ENCODE measurements around the gene ARGLU1. TPM values are rescaled to one million over a fixed set of nuclear protein-coding genes. Genes with fewer than 3 reads are reported as not detected.

The ARGLU1 gene
- total RNA-seq, 1 experiment from 2014 or later = 15.2 TPM

DNA sequence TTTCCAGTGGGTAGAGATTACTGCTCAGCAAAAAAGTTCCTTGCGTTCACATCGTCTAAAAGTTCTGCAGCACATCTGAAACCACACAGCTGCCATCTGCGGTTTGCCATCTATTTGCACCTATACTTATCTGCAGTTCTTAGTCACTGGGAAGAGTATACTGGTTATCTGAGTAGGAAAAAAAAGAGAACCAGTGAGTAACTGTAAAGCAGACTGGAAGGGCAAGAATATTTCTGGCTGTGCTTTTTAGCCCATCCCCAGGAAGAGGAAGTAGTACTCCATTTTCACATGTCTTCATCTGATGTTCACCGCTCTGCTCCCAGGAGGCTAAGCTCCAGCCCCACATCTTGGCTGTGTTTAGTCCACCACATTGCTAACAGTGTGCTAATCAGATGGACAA, 68.0 kb downstream of the ARGLU1 start:
- peak; percentile 59 for DNase-seq (ENCODE audit: low read depth)

- peak; percentile 32 for DNase-seq (ENCODE audit: low read depth)
These were observed 68.8 kb downstream of the ARGLU1 start for GRCh38 chr13:106499113-106499512.

DNA sequence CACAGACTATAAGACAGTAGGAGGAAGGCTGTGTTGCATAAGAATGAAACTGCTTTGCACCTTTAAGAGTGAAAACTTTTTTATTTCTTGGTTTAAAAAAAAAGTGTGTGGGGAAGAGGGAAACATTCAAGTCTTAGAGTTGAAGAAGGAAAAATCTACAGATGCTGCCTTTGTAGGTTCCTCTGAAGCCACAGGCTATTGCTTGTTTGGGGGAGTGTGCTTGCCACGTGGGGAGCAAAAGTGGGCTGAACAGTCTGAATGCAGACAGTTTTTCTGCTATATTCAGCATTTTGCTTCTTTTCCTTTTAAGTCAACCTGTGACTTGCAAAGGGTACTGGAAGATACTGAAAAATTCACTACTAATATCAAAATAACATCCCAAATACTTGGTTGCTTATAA, 69.4 kb downstream of the ARGLU1 start:
- DNase-seq (ENCODE audit: low read depth) = no peak

- DNase-seq (ENCODE audit: low read depth) = no peak
These were observed 69.8 kb downstream of the ARGLU1 start for GRCh38 chr13:106498158-106498557.

DNA sequence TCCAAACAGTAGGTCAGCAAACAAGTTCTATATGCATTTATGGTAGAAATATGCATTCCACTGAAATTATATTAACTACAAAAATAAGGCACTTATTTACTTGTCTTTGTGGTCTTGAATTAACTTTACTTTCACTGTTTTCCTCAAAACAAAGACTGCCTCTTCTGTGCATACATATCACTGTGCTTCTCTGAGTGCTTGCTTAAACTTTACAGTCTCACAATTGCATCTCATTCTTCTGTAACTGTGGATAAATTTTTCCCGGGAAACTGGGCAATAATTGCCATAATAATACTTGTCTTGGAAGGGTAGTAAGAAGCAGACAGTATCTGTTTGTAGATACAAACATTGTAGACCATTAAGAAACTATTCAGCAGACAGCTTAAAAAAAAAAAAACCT, 70.9 kb downstream of the ARGLU1 start:
- no peak for DNase-seq (ENCODE audit: low read depth)

- no peak for DNase-seq (ENCODE audit: low read depth)
These were observed 71.6 kb downstream of the ARGLU1 start for GRCh38 chr13:106496072-106496997.

GRCh38 chr13:106494936-106495335, 73.0 kb downstream of the ARGLU1 start:
- no peak for DNase-seq (ENCODE audit: low read depth)

GRCh38 chr13:106494506-106494905, 73.4 kb downstream of the ARGLU1 start:
- DNase-seq (ENCODE audit: low read depth) = no peak

- no peak for DNase-seq (ENCODE audit: low read depth)
These were observed 74.3 kb downstream of the ARGLU1 start for GRCh38 chr13:106493533-106494220.

GRCh38 chr13:106492588-106493475, 75.1 kb downstream of the ARGLU1 start:
- DNase-seq (ENCODE audit: low read depth) = no peak

DNA sequence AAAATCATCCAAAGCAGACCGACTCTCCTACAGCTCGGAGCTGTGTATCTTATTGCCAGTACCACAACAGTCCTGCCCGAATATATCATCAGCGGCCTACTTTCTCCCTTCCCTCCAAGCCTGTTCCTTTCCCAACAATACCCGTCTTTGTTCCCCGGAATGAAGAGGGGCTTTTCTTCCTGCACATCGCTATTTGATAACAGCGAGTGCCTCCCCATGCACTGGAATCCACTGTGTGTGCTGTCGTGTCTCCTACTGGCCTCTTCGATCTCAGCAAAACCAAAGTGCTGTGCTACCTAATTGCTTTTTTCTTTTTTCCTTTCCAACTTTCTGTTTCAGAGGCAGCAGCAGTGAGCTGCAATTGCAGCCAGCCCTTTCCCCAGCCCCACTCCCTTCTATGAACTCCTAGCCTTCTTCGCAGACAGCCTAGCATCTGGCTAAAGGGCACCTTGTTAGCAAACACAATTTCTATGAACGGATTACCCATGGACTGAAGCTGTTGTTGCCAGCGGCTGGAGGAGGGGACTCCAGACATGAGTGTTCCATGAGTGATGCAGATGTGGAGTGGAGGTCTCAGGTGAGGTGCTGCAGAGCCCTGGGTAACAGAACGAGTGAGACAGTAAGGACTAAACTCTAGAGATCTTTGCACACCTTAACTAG, 75.9 kb downstream of the ARGLU1 start:
- no peak for DNase-seq (ENCODE audit: low read depth)

Other genes starting within 250 kb of the ARGLU1 start
- 16.9 and 32.2 TPM in 2 replicates for gene EFNB2, start 32.5 kb downstream of the ARGLU1 start, total RNA-seq (2014; rRNA removed; shearing (Covaris generic))